CD14-positive monocyte (primary cell): ENCODE results near the gene PSMD12. TPM values are rescaled to one million over a fixed set of nuclear protein-coding genes. Genes with fewer than 3 reads are reported as not detected.
"Not testable (repeated sequence)": the region's sequence is repeated elsewhere in the genome, so short reads cannot be mapped to it uniquely, and the experiment has no call there.

Experiments used
- DNase-seq, 3 donors: peaks; one replicate each; pipeline ENCODE4 v3.0.0-alpha.2; 2011 to 2022
- H2AFZ ChIP-seq: 2 replicates; pipeline ENCODE4 v1.6.0; 2012; ENCODE audit warnings: mild to moderate bottlenecking, low read depth, low read length, inconsistent platforms; ENCODE audit not compliant: insufficient read depth, poor library complexity, severe bottlenecking
- H3K27ac ChIP-seq, 2 donors: 1 replicate in 1 of 2; 2 replicates in 1 of 2; pipeline ENCODE4 v1.5.1; 2012 to 2013; ENCODE audit warnings: low read length in 2 of 2, control low read depth in 1 of 2, inconsistent platforms in 1 of 2, low read depth in 1 of 2, mild to moderate bottlenecking in 1 of 2
- H3K27me3 ChIP-seq, 2 donors: one replicate each; pipeline versions ENCODE4 v1.6.0 to v1.6.1; 2011 to 2013; ENCODE audit warnings: low read length in 2 of 2; ENCODE audit not compliant: control insufficient read depth in 2 of 2, insufficient read depth in 2 of 2
- H3K36me3 ChIP-seq, 2 donors: replicated peaks in 1 of 2; 1 replicate in 1 of 2; 2 replicates in 1 of 2; pipeline versions ENCODE4 v1.5.1 to v1.6.1; 2012 to 2013; ENCODE audit warnings: low read length in 2 of 2, control low read depth in 1 of 2, inconsistent platforms in 1 of 2, mild to moderate bottlenecking in 1 of 2; ENCODE audit not compliant: insufficient read depth in 2 of 2, control insufficient read depth in 1 of 2
- H3K4me1 ChIP-seq, 2 donors: 1 replicate in 1 of 2; 2 replicates in 1 of 2; pipeline versions ENCODE4 v1.5.1 to v1.6.1; 2012 to 2013; ENCODE audit warnings: low read length in 2 of 2, control low read depth in 1 of 2, inconsistent platforms in 1 of 2, mild to moderate bottlenecking in 1 of 2, moderate library complexity in 1 of 2; ENCODE audit not compliant: insufficient read depth in 2 of 2, control insufficient read depth in 1 of 2
- H3K4me2 ChIP-seq: replicated peaks from 2 replicates; pipeline ENCODE3; 2012; ENCODE audit warnings: low read length, moderate library complexity, mild to moderate bottlenecking; ENCODE audit not compliant: poor library complexity, severe bottlenecking; ENCODE audit errors: extremely low read depth
- H3K4me3 ChIP-seq, 3 experiments: fragments of 200-600 bp in 1 of 3; sonication (generic) in 1 of 3; replicated peaks in 1 of 3; 1 replicate in 2 of 3; 2 replicates in 1 of 3; pipeline ENCODE4 v1.5.1; 2011 to 2013; ENCODE audit warnings: low read length in 3 of 3, mild to moderate bottlenecking in 3 of 3, control low read depth in 2 of 3, low read depth in 2 of 3, inconsistent platforms in 1 of 3, moderate library complexity in 1 of 3
- H3K79me2 ChIP-seq: 2 replicates; pipeline ENCODE4 v1.6.0; 2012; ENCODE audit warnings: mild to moderate bottlenecking, control low read depth, inconsistent platforms, low read length, moderate library complexity; ENCODE audit not compliant: insufficient read depth
- H3K9ac ChIP-seq: 2 replicates; pipeline ENCODE4 v1.6.0; 2017; ENCODE audit warnings: low read length, mild to moderate bottlenecking; ENCODE audit not compliant: insufficient read depth, poor library complexity, severe bottlenecking
- H3K9me3 ChIP-seq, 2 donors: replicated peaks in 1 of 2; 1 replicate in 1 of 2; 2 replicates in 1 of 2; pipeline versions ENCODE4 v1.5.1 to v1.6.1; 2012 to 2013; ENCODE audit warnings: low read length in 2 of 2, control low read depth in 1 of 2; ENCODE audit not compliant: control insufficient read depth in 1 of 2, insufficient read depth in 1 of 2
- H4K20me1 ChIP-seq: 2 replicates; pipeline ENCODE4 v1.6.0; 2012; ENCODE audit warnings: mild to moderate bottlenecking, low read length, control low read depth, moderate library complexity; ENCODE audit not compliant: insufficient read depth
- H3K27ac Mint-ChIP-seq, 7 donors: one replicate each; pipeline ENCODE4 v1.8.0; 2020; ENCODE audit warnings: mild to moderate bottlenecking in 7 of 7, mixed read lengths in 7 of 7, moderate library complexity in 6 of 7, inconsistent platforms in 2 of 7
- H3K27me3 Mint-ChIP-seq, 3 donors: one replicate each; pipeline ENCODE4 v1.8.0; 2021 to 2022; ENCODE audit warnings: low read depth in 3 of 3, mild to moderate bottlenecking in 3 of 3, mixed read lengths in 3 of 3, moderate library complexity in 3 of 3, inconsistent platforms in 1 of 3
- H3K36me3 Mint-ChIP-seq, 2 donors: one replicate each; pipeline ENCODE4 v1.8.0; 2020; ENCODE audit warnings: mixed read lengths in 2 of 2, inconsistent platforms in 1 of 2, mild to moderate bottlenecking in 1 of 2
- H3K4me1 Mint-ChIP-seq: one replicate; pipeline ENCODE4 v1.8.0; 2020; ENCODE audit warnings: mild to moderate bottlenecking, mixed read lengths
- H3K4me3 Mint-ChIP-seq, 2 donors: one replicate each; pipeline ENCODE4 v1.8.0; 2020; ENCODE audit warnings: mild to moderate bottlenecking in 2 of 2, mixed read lengths in 2 of 2, moderate library complexity in 1 of 2
- H3K9me3 Mint-ChIP-seq, 7 donors: one replicate each; pipeline ENCODE4 v1.8.0; 2020 to 2022; ENCODE audit warnings: mixed read lengths in 7 of 7, mild to moderate bottlenecking in 6 of 7, moderate library complexity in 6 of 7, inconsistent platforms in 2 of 7
- CTCF ChIP-seq: fragments of 200-600 bp; IDR thresholded peaks from one replicate; pipeline ENCODE4 v1.8.0; 2022; ENCODE audit warnings: antibody characterized with exemption, mild to moderate bottlenecking
- WGBS: methylation state at CpG from one replicate; pipeline ENCODE4 v1.1.5; 2013; ENCODE audit warnings: missing lambda C conversion rate; ENCODE audit not compliant: insufficient coverage; 5-methylcytosine and 5-hydroxymethylcytosine counted together
- intact Hi-C, 2 donors: fragments of 100-400 bp; cut with micrococcal nuclease; formaldehyde crosslinking; loops; one replicate each; pipeline versions ENCODE4 v1.15.0 to v1.15.1; 2023
- polyA plus RNA-seq, 3 donors: library from polyadenylated mRNA; depleted of rRNA in 1 of 3; unstranded in 2 of 3; stranded (reverse) in 1 of 3; fragments of 300-500 nt in 2 of 3; fragments of >200 nt in 1 of 3; fragmentation: Illumina TruSeq in 2 of 3; gene quantifications; 1 replicate in 2 of 3; 2 replicates in 1 of 3; pipeline ENCODE4 v1.2.3, GENCODE V29; 2012 to 2021

Gene PSMD12
- polyA plus RNA-seq, 3 donors: 16.2 to 30.7 (median 17.8) TPM

- no peak for TF ChIP-seq CTCF
- Mint-ChIP-seq H3K9me3 (no peaks in the 10 kb centered on the region), H3K27me3 (no peaks in the 10 kb centered on the region), H3K27ac (no peak overlapping the region), H3K4me1 (peaks cover 8% of the 10 kb centered on the region), H3K4me3 (no peak overlapping the region), H3K36me3 (peaks cover 73 to 87% of the 10 kb centered on the region in 2 donors)
- Histone ChIP-seq H3K4me1 (peaks cover 10% of the 10 kb centered on the region in 2 donors), H3K9ac (no peak overlapping the region), H2AFZ (no peak overlapping the region), H3K4me2 (no peak overlapping the region), H3K27ac (no peak overlapping the region), H3K9me3 (no peaks in the 10 kb centered on the region), H4K20me1 (peaks cover 30% of the 10 kb centered on the region), H3K79me2 (peaks cover 28% of the 10 kb centered on the region), H3K4me3 (no peak overlapping the region), H3K27me3 (no peaks in the 10 kb centered on the region), H3K36me3 (peaks cover 83 to 91% of the 10 kb centered on the region in 2 donors)
- no CpG with 5 or more reads among the region's 3 CpGs for WGBS
- no peak for DNase-seq
- intact Hi-C loops: no loop called here
Observed at GRCh38 chr17:67347826-67348225, 18.6 kb downstream of the PSMD12 start.

GRCh38 chr17:67343237-67343636, 23.1 kb downstream of the PSMD12 start:
- Histone ChIP-seq H3K4me3 (no peak overlapping the region), H3K27ac (no peak overlapping the region), H3K4me2 (no peak overlapping the region), H2AFZ (no peak overlapping the region), H3K27me3 (no peaks in the 10 kb centered on the region), H3K9ac (no peak overlapping the region), H3K9me3 (no peaks in the 10 kb centered on the region), H4K20me1 (peaks cover 6% of the 10 kb centered on the region), H3K4me1 (no peaks in the 10 kb centered on the region), H3K36me3 (peaks cover 88 to 95% of the 10 kb centered on the region in 2 donors), H3K79me2 (no peaks in the 10 kb centered on the region)
- 97% methylated on average over 5 of the region's 5 CpGs for WGBS
- Mint-ChIP-seq H3K27ac (peak overlapping the region in 1 of 7 donors; percentile 4), H3K27me3 (no peaks in the 10 kb centered on the region), H3K4me3 (no peak overlapping the region), H3K9me3 (no peaks in the 10 kb centered on the region), H3K36me3 (peaks cover 84 to 95% of the 10 kb centered on the region in 2 donors), H3K4me1 (no peaks in the 10 kb centered on the region)
- DNase-seq: no peak
- intact Hi-C loops: no loop called here
- no peak for TF ChIP-seq CTCF

- Mint-ChIP-seq H3K27ac (peak overlapping the region in 3 of 7 donors; percentile 32 to 60 (median 46)), H3K36me3 (peaks cover 47 to 61% of the 10 kb centered on the region in 2 donors)
- H2AFZ ChIP-seq, H3K9ac ChIP-seq, DNase-seq, H3K4me2 ChIP-seq, H3K27me3 ChIP-seq, H3K9me3 Mint-ChIP-seq, H4K20me1 ChIP-seq, H3K4me1 ChIP-seq, intact Hi-C loops, H3K27ac ChIP-seq, H3K27me3 Mint-ChIP-seq, H3K4me1 Mint-ChIP-seq, H3K4me3 Mint-ChIP-seq, H3K9me3 ChIP-seq, H3K4me3 ChIP-seq, H3K79me2 ChIP-seq: not testable (repeated sequence)
- H3K36me3 ChIP-seq: peaks cover 41 to 46% of the 10 kb centered on the region in 2 donors
- no CpG with 5 or more reads among the region's 7 CpGs for WGBS
Observed at GRCh38 chr17:67338353-67338752, 28.0 kb downstream of the PSMD12 start.
